ENCODE results near the gene HNRNPUL1. TPM values are rescaled to one million over a fixed set of nuclear protein-coding genes. Genes with fewer than 3 reads are reported as not detected.
"Not testable (repeated sequence)": the region's sequence is repeated elsewhere in the genome, so short reads cannot be mapped to it uniquely, and the experiment has no call there.

The HNRNPUL1 gene
- total RNA-seq, 1 experiment from 2014 or later, result 178 TPM

GRCh38 chr19:41288673-41289530 lies 24.7 kb downstream of the HNRNPUL1 start:
- no peak overlapping the region for H3K4me3 ChIP-seq (ENCODE audit: insufficient read depth, low read depth, low read length)
- DNase-seq, result peak; percentile 62
- H3K27me3 ChIP-seq (ENCODE audit: control insufficient read depth, insufficient read depth, low read length), result no peaks in the 10 kb centered on the region
- H3K36me3 ChIP-seq (replicated peaks; ENCODE audit: control insufficient read depth, insufficient read depth, low read length), result peaks cover 50% of the 10 kb centered on the region

- H3K4me3 ChIP-seq (ENCODE audit: insufficient read depth, low read depth, low read length); H3K27me3 ChIP-seq (ENCODE audit: control insufficient read depth, insufficient read depth, low read length); DNase-seq: not testable (repeated sequence)
- H3K36me3 ChIP-seq (replicated peaks; ENCODE audit: control insufficient read depth, insufficient read depth, low read length), result peaks cover 54% of the 10 kb centered on the region
Measured at GRCh38 chr19:41289814-41290213, 25.6 kb downstream of the HNRNPUL1 start.

- H3K36me3 ChIP-seq (replicated peaks; ENCODE audit: control insufficient read depth, insufficient read depth, low read length), result peaks cover 86% of the 10 kb centered on the region
Measured at GRCh38 chr19:41294393-41294792, 30.2 kb downstream of the HNRNPUL1 start.

DNA sequence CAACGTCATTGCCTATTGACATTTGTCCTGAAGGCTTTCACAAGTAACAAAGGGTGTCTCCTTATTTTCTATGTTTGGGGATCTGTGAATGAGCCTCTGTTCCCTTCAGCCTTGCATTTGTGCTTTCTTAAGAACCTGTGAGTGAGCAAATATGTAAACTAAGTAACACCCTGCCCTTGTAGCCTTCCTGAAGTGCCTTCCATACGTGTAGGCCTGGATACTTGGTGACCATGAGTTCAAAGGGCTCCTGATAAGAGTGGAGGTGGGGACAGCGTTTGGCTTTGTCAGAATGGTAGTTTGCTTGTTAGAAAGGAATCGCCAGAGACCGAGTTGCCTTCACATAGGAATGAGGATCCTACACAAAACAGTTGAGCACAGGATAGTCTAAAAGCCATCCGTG lies 31.3 kb downstream of the HNRNPUL1 start:
- Histone ChIP-seq H3K36me3 (replicated peaks; ENCODE audit: control insufficient read depth, insufficient read depth, low read length) (peaks cover 91% of the 10 kb centered on the region), H3K27me3 (ENCODE audit: control insufficient read depth, insufficient read depth, low read length) (no peaks in the 10 kb centered on the region), H3K4me3 (ENCODE audit: insufficient read depth, low read depth, low read length) (no peak overlapping the region)
- DNase-seq, result no peak

More at GRCh38 chr19:41294393-41294792, 30.2 kb downstream of the HNRNPUL1 start:
- no peak for DNase-seq
- Histone ChIP-seq H3K4me3 (ENCODE audit: insufficient read depth, low read depth, low read length) (no peak overlapping the region), H3K27me3 (ENCODE audit: control insufficient read depth, insufficient read depth, low read length) (no peaks in the 10 kb centered on the region)

- H3K36me3 ChIP-seq (replicated peaks; ENCODE audit: control insufficient read depth, insufficient read depth, low read length), result peaks cover 91% of the 10 kb centered on the region
- DNase-seq, result no peak
- no peaks in the 10 kb centered on the region for H3K27me3 ChIP-seq (ENCODE audit: control insufficient read depth, insufficient read depth, low read length)
- H3K4me3 ChIP-seq (ENCODE audit: insufficient read depth, low read depth, low read length), result no peak overlapping the region
Measured at GRCh38 chr19:41296433-41296871, 32.3 kb downstream of the HNRNPUL1 start.

GRCh38 chr19:41297628-41298347 lies 33.6 kb downstream of the HNRNPUL1 start:
- DNase-seq, result no peak
- Histone ChIP-seq H3K27me3 (ENCODE audit: control insufficient read depth, insufficient read depth, low read length) (no peaks in the 10 kb centered on the region), H3K4me3 (ENCODE audit: insufficient read depth, low read depth, low read length) (no peak overlapping the region), H3K36me3 (replicated peaks; ENCODE audit: control insufficient read depth, insufficient read depth, low read length) (peaks cover 88% of the 10 kb centered on the region)

DNA sequence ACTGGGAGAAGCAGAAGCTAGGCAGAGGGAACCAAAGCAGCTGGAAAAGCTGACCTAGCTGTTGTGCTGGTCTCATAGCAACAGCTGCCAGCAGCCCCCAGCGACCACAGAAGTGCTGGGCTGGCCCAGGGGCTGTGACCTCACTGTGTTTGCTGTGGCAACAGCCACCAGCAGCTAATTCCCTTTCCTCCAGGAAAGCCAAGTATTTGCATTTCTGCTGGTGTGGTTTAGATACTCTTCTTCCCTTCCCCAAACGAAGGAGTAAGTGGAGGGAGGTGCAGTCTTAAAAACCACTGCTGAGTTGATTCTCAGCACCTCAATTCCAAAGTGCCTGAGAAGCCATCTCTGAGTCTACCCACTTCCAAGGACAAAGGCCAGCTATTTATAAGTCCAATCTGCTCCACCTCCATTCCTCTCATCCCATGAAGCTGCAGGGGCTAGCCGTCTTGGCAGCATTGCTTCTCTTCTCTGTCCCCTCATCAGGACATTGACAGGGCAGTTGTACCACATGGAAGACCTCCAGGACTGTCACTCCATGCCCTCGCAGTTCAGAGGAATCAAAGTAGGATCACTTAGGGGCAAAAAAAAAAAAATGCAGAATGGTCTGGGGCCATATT lies 34.3 kb downstream of the HNRNPUL1 start:
- no peak for DNase-seq
- Histone ChIP-seq H3K36me3 (replicated peaks; ENCODE audit: control insufficient read depth, insufficient read depth, low read length) (peaks cover 86% of the 10 kb centered on the region), H3K27me3 (ENCODE audit: control insufficient read depth, insufficient read depth, low read length) (no peaks in the 10 kb centered on the region), H3K4me3 (ENCODE audit: insufficient read depth, low read depth, low read length) (no peak overlapping the region)

GRCh38 chr19:41299046-41299754 lies 35.0 kb downstream of the HNRNPUL1 start:
- H3K4me3 ChIP-seq (ENCODE audit: insufficient read depth, low read depth, low read length), result no peak overlapping the region
- peaks cover 85% of the 10 kb centered on the region for H3K36me3 ChIP-seq (replicated peaks; ENCODE audit: control insufficient read depth, insufficient read depth, low read length)
- DNase-seq, result no peak
- H3K27me3 ChIP-seq (ENCODE audit: control insufficient read depth, insufficient read depth, low read length), result no peaks in the 10 kb centered on the region

DNA sequence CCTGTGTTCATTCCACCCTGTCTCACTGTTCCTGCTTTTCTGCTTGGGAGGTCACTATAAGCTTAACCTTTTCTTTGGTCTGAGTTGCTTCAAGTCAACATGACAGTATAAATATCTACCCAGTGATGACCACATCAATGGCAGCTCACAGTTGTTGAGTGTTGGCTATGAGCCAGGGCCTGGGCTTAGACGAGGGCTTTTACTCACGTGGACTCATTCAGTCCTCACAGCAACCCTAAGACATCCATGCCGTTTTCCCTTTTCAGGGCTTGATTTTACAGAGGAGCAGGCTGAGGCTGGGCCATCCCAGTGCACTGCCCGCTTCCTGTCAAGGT lies 35.5 kb downstream of the HNRNPUL1 start:
- Histone ChIP-seq H3K27me3 (ENCODE audit: control insufficient read depth, insufficient read depth, low read length) (no peaks in the 10 kb centered on the region), H3K36me3 (replicated peaks; ENCODE audit: control insufficient read depth, insufficient read depth, low read length) (peaks cover 85% of the 10 kb centered on the region), H3K4me3 (ENCODE audit: insufficient read depth, low read depth, low read length) (no peak overlapping the region)
- no peak for DNase-seq

GRCh38 chr19:41300555-41300954 lies 36.4 kb downstream of the HNRNPUL1 start:
- Histone ChIP-seq H3K27me3 (ENCODE audit: control insufficient read depth, insufficient read depth, low read length) (no peaks in the 10 kb centered on the region), H3K36me3 (replicated peaks; ENCODE audit: control insufficient read depth, insufficient read depth, low read length) (peaks cover 86% of the 10 kb centered on the region), H3K4me3 (ENCODE audit: insufficient read depth, low read depth, low read length) (no peak overlapping the region)
- no peak for DNase-seq

- H3K36me3 ChIP-seq (replicated peaks; ENCODE audit: control insufficient read depth, insufficient read depth, low read length), result peaks cover 73% of the 10 kb centered on the region
- no peak for DNase-seq
- H3K4me3 ChIP-seq (ENCODE audit: insufficient read depth, low read depth, low read length), result no peak overlapping the region
- H3K27me3 ChIP-seq (ENCODE audit: control insufficient read depth, insufficient read depth, low read length), result no peaks in the 10 kb centered on the region
Measured at GRCh38 chr19:41302624-41303351, 38.6 kb downstream of the HNRNPUL1 start.

- DNase-seq, result no peak
- Histone ChIP-seq H3K27me3 (ENCODE audit: control insufficient read depth, insufficient read depth, low read length) (no peaks in the 10 kb centered on the region), H3K36me3 (replicated peaks; ENCODE audit: control insufficient read depth, insufficient read depth, low read length) (peaks cover 61% of the 10 kb centered on the region), H3K4me3 (ENCODE audit: insufficient read depth, low read depth, low read length) (no peak overlapping the region)
Measured at GRCh38 chr19:41303954-41304353, 39.8 kb downstream of the HNRNPUL1 start.

- DNase-seq, result no peak
- Histone ChIP-seq H3K36me3 (replicated peaks; ENCODE audit: control insufficient read depth, insufficient read depth, low read length) (peaks cover 53% of the 10 kb centered on the region), H3K27me3 (ENCODE audit: control insufficient read depth, insufficient read depth, low read length) (no peaks in the 10 kb centered on the region), H3K4me3 (ENCODE audit: insufficient read depth, low read depth, low read length) (no peak overlapping the region)
Measured at GRCh38 chr19:41304706-41305483, 40.7 kb downstream of the HNRNPUL1 start.

Measured in H7 (cell line).